Mesothelial cell of epicardium (in vitro differentiated cells): ENCODE data around the gene CD82. TPM values are rescaled to one million over a fixed set of nuclear protein-coding genes. Genes with fewer than 3 reads are reported as not detected.

Experiments
- DNase-seq, 2 experiments: peaks; one replicate each; pipeline ENCODE4 v3.0.0; 2021; ENCODE audit warnings: low spot score in 2 of 2; ENCODE audit not compliant: unreplicated experiment in 2 of 2
- H3K27ac Mint-ChIP-seq: 2 replicates; pipeline ENCODE4 v1.8.0; 2021; ENCODE audit warnings: mixed read lengths
- H3K27me3 Mint-ChIP-seq: 2 replicates; pipeline ENCODE4 v1.8.0; 2021; ENCODE audit warnings: low read depth, mixed read lengths
- H3K36me3 Mint-ChIP-seq: 2 replicates; pipeline ENCODE4 v1.8.0; 2021; ENCODE audit warnings: mixed read lengths
- H3K4me1 Mint-ChIP-seq: 2 replicates; pipeline ENCODE4 v1.8.0; 2021; ENCODE audit warnings: mixed read lengths
- H3K4me3 Mint-ChIP-seq: 2 replicates; pipeline ENCODE4 v1.8.0; 2021; ENCODE audit warnings: mild to moderate bottlenecking, moderate library complexity, mixed read lengths
- H3K9me3 Mint-ChIP-seq: 2 replicates; pipeline ENCODE4 v1.8.0; 2021; ENCODE audit warnings: mixed read lengths
- total RNA-seq: library from RNA; stranded (reverse); gene quantifications from 3 replicates; pipeline ENCODE4 v1.2.1, GENCODE V29; 2021
- TF ChIP-seq, protein P1 (sequence below): fragments of 200-600 bp; sonication (generic); IDR thresholded peaks from one replicate; pipeline ENCODE4 v1.5.0; 2021; ENCODE audit warnings: antibody characterized with exemption; ENCODE audit not compliant: unreplicated experiment

CD82 gene
- total RNA-seq, 1 donor from 2014 or later: 11.2 TPM

DNA sequence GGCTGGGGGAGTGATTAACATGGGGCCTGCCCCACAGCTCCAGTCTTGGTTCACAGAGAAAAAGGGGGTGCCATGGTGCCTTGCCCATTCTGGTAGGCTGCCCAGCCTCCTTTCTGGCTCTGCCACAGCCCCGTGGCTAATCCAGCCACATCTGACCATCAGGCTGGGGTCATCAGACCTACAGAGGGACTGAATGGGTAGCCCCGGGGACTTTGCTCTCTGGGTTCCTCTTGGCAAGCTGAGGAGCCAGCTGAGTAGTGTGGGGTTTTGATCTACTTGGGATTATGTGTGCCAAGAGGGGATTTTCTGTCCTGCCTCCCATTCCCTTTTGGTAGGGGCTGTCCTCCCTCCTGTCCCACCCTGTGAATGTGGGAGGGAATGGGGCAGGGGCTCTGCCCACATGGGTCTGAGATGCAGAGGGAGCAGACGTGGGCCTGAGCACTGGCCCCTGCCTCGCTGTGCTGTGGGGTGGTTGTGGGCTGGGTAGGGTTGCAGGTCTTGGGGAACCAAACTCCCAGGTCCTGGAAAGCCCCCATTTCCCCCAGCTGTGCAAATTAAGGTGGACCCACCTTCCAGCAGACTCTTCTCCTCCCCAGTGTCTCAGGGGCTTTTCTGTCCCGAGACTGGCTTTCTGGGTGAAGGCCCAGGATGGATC is 32.0 kb downstream of the CD82 start:
- no peak overlapping the region for H3K27ac Mint-ChIP-seq
- H3K4me3 Mint-ChIP-seq: no peak overlapping the region
- TF ChIP-seq, protein P1, sequence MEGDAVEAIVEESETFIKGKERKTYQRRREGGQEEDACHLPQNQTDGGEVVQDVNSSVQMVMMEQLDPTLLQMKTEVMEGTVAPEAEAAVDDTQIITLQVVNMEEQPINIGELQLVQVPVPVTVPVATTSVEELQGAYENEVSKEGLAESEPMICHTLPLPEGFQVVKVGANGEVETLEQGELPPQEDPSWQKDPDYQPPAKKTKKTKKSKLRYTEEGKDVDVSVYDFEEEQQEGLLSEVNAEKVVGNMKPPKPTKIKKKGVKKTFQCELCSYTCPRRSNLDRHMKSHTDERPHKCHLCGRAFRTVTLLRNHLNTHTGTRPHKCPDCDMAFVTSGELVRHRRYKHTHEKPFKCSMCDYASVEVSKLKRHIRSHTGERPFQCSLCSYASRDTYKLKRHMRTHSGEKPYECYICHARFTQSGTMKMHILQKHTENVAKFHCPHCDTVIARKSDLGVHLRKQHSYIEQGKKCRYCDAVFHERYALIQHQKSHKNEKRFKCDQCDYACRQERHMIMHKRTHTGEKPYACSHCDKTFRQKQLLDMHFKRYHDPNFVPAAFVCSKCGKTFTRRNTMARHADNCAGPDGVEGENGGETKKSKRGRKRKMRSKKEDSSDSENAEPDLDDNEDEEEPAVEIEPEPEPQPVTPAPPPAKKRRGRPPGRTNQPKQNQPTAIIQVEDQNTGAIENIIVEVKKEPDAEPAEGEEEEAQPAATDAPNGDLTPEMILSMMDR: no peak
- no peaks in the 10 kb centered on the region for H3K9me3 Mint-ChIP-seq
- H3K36me3 Mint-ChIP-seq: no peaks in the 10 kb centered on the region
- peaks cover 9% of the 10 kb centered on the region for H3K4me1 Mint-ChIP-seq
- no peaks in the 10 kb centered on the region for H3K27me3 Mint-ChIP-seq
- DNase-seq: no peak

DNA sequence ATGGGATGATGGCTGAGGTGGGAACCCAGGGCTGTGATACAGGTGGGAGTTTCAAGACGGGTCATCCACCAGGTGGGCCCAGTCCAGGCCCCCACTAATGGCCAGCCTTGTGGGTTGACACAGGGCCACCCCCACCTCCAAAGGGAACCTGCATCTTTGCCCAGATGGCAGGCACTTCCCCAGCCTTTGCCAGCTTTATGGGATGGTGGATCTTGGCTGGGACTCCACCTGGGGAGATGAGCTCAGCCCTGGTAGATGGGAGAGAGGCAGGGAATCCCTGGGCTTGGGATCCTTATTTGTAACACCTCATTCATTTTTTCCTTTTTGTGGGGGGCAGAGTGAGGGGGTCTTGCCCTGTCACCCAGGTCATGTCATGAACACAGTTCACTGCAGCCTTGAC is 33.4 kb downstream of the CD82 start:
- Mint-ChIP-seq H3K36me3 (no peaks in the 10 kb centered on the region), H3K4me3 (no peak overlapping the region), H3K4me1 (peaks cover 2% of the 10 kb centered on the region), H3K27ac (no peak overlapping the region), H3K9me3 (no peaks in the 10 kb centered on the region), H3K27me3 (no peaks in the 10 kb centered on the region)
- DNase-seq: no peak
- TF ChIP-seq, protein P1: no peak

DNA sequence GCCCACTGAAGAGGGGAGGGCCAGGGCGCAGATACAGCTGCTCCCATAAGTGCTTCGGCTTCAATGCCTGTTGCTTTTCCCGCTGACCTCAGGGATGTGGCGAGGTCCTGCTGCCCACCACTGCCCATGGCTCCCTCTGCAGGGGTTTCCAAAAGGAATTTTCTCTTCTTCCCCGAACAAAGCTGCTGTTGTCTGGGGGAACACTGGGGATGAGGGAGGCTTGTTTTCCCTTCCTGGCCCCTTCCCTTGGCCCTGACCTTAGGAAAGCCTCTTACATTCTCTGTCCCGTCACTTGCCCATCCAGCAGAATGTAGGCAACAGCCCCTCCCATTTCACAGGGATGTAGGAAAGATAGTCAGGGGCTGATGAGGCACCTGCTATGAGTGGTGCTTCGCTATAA is 34.8 kb downstream of the CD82 start:
- Mint-ChIP-seq H3K27ac (no peak overlapping the region), H3K36me3 (no peaks in the 10 kb centered on the region), H3K9me3 (no peaks in the 10 kb centered on the region), H3K27me3 (no peaks in the 10 kb centered on the region), H3K4me3 (no peak overlapping the region), H3K4me1 (peaks cover 2% of the 10 kb centered on the region)
- DNase-seq: no peak
- TF ChIP-seq, protein P1: no peak

DNA sequence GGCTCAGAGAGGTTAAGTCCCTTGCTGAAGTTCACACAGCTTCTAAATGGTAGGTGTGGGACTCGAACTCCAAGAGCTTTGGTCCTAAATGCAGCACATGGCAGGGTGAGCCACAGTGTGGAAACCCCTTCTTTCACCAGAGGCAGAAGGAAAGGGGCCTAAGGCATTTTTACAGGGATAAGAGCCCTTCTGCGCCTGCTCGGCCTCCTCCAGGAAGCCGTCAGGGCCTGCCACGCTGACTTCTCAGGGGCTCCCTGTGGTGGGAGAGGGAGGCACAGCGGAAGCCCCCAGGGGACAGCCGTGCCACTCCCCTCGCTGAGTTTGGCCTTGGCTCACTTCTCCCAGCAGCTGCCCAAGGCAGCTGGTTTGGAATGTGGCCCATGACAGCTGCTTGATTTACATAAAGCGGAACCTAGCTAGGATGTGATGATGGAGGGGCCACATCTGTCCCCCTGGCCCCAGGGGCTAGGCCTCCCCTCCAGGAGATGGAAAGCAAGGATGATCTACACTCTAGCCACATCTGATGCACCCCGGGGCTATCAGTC is 35.4 kb downstream of the CD82 start:
- Mint-ChIP-seq H3K36me3 (no peaks in the 10 kb centered on the region), H3K27me3 (no peaks in the 10 kb centered on the region), H3K27ac (no peak overlapping the region), H3K4me1 (peaks cover 2% of the 10 kb centered on the region), H3K4me3 (no peak overlapping the region), H3K9me3 (no peaks in the 10 kb centered on the region)
- TF ChIP-seq, protein P1: no peak
- no peak for DNase-seq

DNA sequence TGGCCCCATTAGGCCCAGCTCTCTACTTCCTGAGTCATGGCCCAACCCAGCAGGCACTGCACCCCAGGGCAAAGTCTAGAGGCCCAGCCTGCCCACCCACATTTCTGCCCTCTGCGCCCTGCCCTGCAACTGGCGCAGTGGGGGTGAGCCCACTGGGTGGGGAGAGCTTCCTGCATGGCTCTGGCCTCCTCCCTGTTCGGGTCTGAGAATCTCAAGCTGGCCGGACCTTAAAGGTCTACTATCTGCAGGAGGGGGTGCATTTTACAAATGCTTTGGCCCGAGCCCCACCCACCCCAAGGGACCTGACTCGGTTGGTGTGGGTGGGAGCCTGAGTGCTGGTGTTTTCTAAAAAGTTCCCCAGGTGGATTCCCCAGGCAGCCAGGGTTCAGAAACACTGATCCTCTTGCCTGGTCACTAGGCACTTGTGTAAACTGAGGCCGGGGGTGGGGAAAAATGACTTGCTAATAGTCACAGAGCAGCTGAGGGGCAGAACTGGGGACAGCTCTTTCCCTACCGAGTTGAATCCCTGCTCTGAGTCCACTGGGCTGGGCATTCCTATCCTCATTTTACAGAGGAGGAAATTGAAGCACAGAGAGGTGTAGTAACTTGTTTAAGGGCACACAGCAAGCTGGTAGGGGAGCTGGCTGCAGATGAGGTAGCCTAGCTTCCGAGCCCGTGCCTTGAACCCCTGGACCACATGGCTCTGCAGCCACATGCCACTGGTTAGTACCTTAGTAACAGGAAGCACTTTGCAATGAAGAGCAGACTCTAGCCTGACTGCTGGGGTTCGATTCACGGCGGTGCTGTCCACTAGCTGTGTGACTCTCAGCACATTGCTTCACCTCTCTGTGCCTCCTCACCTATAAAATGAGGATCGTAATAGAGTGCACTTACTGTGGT is 36.3 kb downstream of the CD82 start:
- Mint-ChIP-seq H3K4me3 (no peak overlapping the region), H3K27me3 (no peaks in the 10 kb centered on the region), H3K36me3 (no peaks in the 10 kb centered on the region), H3K4me1 (peaks cover 2% of the 10 kb centered on the region), H3K27ac (no peak overlapping the region), H3K9me3 (no peaks in the 10 kb centered on the region)
- TF ChIP-seq, protein P1: no peak
- DNase-seq: no peak
